AG20443 (cell line): ENCODE measurements around the gene MS4A6A.

ENCODE experiments used
- DNase-seq: peaks from one replicate; pipeline ENCODE4 v3.0.0; 2012; ENCODE audit warnings: low spot score, mixed read lengths

The MS4A6A gene

DNA sequence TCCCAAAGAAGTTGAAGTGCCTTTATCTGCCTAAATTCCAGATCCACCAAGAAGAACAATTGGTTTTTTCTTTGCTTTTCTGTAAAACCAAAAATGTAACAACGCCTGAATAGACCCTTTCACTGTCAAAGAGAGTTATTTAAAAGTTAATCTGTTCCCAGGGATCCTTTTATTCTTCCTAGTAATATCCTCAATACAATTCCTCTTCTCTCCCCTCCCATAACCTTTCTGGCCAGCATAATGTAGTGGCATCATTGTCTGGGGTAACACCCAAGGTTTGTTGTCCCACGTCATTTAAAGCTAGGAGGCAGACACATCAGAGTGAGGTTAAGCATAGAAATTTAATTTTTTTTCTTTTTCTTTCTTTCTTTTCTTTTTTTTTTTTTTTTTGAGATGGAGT, 54.5 kb downstream of the MS4A6A start:
- DNase-seq, result no peak

DNA sequence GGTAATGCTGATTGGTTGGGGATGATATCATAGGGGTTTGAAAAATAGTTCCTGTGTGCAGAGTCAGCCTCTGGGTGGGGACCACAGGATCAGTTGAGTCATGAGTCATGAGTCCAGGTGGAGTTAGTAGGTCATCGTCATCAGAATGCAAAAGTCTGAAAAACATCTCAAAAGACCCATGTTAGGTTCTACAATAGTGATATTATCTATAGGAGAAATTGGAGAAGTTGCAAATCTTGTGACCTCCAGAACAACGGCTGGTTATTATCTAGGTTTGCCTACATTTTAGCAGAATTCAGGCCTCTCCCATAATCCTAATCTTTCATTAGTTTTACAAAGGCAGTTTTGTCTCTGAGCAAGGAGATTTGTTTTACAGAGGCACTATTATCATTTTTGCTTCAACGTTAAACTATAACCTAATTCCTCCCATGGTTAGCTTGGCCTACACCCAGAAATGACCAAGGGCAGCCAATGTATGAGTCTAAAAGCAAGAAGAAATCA, 55.5 kb downstream of the MS4A6A start:
- DNase-seq, result no peak

DNA sequence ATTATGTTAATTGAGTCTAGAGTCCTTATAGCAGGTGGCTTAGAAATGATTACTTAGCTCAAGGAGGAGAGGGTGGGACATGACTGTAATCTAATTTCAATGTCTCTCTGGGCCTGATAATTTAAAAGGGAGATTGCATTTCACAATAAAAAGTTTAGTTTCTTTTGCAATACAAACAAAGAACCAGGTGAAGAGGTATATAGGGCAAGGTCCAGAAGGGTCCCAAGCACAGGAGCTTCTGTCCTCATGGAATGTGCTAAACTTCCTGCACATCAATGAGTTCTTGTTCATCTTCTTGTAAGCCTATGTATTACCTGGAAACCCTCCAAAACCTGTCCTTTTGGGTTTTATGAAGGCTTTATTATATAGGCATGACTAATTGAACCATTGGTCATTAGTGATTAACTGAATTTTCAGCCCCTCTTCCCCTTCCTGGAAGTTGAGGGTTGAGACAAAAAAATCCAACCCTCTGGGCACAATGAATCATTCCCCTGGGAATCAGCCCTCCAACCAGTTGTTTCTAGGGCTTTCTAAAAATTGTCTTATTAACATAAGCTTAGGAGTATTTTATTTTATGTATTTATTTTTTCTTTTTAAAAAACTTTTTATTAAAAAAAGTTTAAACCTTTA, 56.8 kb downstream of the MS4A6A start:
- DNase-seq, result no peak

DNA sequence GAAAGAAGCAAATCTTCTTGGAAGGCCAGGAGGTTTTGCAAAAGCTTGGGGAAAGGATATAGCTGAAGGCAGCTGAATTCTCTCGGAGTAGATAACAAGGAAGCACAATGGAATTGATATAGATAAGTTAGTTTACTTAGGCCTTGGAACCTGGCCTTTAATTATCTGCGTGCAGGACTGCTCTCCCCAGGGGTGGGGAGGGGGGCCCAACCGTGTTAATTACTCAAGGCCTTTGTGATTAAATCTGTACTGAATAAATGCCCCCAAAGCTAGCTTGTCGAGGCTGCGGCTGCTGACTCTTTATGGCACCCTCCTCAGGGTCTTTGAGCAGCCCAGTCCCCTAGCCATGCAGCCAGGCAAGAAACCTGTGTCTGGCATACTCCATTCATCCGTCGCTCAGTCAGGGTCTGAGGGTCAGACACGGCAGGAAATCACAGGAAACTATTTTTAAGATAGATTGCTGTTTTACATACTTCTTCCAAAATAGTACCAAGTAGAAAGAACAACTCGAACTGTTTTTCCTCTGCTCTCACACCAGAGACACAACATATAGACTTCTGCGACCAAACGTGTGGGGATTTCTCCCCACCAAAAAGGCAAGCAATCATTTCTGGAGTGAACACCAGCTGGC, 58.0 kb downstream of the MS4A6A start:
- no peak for DNase-seq
